SK-MEL-5 (cell line): ENCODE data around the gene EHMT1. TPM values are rescaled to one million over a fixed set of nuclear protein-coding genes. Genes with fewer than 3 reads are reported as not detected.
"Not testable (repeated sequence)": the region's sequence is repeated elsewhere in the genome, so short reads cannot be mapped to it uniquely, and the experiment has no call there.

ENCODE experiments used
- DNase-seq: peaks from one replicate; pipeline ENCODE4 v3.0.0-alpha.2; 2016; ENCODE audit warnings: low read depth, low spot score
- in situ Hi-C: cut with HindIII; loops from 2 replicates; pipeline ENCODE4 v1.10.0; 2016; ENCODE audit warnings: low sequenced_read_pairs, high pct_unique_total_duplicates, low pct_unique_long_range_greater_than_20kb
- total RNA-seq: library from RNA; depleted of rRNA; stranded (reverse); fragments of >200 nt; shearing (Covaris generic); gene quantifications from 2 replicates; pipeline ENCODE4 v1.2.3, GENCODE V29; 2014

The EHMT1 gene
- total RNA-seq, 1 experiment from 2014 or later: 18.5 TPM

DNA sequence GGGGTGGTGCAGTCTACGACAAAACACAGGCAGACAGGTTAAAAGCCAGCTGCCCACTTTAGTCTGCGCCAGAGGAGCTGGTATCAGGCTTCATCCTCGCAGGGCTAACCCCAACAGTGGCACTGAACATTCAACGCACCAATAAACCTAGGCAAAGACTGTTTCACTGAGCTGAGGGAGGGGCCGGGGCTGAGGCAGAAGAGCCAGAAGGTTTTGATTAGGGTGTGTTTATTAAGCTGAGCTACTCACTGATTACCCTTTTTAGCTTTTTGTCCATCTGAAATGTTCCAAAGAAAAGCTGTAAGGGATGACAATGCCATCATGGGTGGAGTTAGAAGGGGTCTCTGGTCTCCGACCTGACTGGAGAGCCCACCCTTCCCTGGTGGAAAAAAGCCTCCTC lies 29.9 kb upstream of the EHMT1 start:
- no peak for DNase-seq
- in situ Hi-C loops: no loop called here

DNA sequence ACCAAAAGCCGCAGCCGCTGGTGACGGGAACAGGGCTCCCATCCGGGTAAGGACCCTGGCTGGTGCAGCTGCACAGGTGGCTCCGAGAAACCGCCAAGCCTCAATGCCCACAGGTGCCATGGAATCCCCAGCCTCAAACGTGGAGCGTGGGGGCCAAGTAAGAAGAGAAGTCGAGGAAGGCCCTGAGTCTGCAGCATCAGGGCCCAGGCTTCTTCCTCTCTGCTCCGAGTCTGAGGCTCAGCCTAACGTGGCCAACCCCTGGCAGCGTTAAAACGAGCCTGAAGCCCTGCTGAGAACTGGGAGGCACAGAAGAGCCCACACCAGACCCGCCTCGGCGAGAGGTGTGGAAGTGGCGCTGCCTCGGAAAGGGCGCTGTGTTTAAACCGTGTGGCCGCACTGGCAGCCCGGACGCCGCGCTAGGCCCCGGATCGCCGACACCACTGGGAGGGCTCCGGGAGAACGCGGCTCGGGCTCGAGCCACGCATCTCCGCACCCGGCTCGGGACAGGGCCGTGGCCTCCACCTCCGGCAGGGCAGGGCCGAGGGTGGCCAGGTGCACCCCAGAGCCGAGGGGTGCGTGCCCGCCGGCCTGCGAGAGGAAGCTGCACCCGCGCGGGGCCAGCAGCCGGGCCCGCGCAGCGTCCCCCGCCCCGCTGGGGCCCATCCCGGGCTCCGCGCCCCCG lies 29.2 kb upstream of the EHMT1 start:
- no peak for DNase-seq
- in situ Hi-C loops: no loop called here

DNA sequence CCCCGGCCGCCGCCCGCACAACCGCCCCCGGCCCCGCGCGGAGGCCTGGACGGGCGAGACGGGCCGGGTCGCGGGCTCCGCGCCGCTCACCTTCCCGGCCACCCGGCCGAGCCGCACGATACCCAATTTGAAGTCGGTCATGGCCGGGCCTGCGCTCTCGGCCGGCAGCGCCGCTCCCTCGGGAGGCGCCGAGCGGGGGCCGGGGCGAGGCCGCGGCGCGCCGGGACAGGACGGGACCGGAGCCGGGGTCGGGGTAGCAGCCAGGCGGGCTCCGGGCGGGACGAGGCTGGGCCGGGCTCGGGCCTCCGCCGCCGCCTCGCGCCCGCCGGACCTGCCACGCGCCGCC lies 28.7 kb upstream of the EHMT1 start:
- in situ Hi-C loops: no loop called here
- no peak for DNase-seq

DNA sequence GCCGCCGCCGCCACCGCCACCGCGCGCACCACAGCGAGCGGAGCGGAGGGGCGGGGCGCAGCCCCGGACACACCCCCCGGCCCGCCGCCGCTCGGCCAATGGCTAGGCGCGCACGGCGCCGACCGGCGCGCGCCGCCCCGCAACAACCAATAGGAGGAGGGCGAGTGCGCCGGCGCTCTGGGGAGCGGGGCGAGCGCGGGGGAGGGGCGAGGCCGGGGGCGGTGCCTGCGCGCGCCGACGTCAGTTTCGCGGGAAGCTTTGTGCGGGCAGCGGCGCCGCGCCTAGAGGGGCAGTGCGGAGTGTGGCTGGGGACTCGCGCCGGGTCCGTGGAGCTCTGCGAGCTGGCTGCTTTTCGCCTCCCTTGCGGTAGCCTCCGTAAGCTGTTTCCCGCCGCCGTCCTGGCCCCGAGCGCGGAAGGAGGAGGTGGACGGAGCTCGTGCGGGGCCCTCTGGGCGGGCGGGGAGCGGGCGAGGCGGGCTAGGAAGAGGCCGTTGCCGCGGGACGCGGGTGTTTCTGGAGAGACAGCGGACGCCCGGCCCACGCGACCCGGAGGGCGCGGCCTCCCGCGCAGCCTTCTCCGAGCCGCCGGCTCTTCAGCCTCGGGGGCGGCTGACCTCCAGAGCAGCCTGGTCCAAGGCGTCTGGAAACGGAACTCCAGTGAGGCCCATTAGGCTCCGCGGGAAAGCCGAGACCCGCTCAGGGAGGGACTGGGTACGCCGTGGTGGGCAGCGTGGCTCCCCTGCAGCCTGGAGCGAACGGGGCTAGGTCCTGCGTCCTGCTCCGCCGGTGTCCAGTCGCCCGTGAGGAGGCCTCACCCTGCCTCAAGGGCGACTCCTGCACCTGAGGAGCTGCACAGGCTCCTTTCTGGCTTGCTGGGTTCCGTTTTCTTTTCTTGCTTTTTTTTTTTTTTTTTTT lies 28.1 kb upstream of the EHMT1 start, which contains the start of gene ZMYND19:
Gene ZMYND19 (minus strand): TSS at position 44 of the 915 bp plus-strand sequence. CDS start 249 bp downstream, outside the sequence.
- peak; percentile 86 for DNase-seq
- in situ Hi-C loops: no loop called here

DNA sequence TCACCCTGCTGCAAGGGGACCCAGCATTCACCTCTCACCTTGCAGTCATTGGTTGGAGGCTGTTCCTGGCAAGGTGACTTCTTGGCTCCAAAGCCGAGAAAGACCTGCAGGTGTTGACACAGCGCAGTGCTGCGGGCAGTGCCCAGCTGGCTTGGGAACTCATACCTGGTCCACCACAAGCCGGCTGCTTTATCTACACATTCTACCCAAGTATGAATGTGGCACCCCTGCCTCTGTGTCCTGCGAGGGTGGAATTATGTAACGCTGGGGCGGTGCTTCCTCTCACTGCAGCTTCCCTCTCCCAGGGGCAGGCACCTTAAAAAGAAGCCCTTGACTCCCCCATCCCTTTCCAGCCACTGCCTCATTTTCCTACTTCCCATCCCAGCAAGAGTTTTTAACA lies 26.0 kb upstream of the EHMT1 start:
- DNase-seq: no peak
- in situ Hi-C loops: no loop called here

DNA sequence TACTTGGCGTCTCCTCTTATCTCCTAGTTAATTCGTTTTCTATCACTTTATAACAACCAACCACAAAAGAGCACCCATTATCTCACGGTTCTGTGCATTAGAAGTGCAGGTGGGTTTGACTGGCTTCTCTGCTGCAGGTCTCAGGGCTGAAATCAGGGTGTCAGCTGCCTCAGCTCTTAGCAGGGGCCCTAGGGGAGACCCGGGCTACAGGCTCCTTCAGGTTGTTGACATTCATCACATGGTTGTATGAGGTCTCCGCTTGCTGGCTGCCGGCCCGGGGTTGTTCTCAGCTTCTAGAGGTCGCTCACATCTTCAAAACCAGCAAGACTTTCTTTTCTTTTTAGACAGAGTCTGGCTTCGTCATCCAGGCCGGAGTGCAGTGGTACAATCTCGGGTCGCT lies 25.6 kb upstream of the EHMT1 start:
- no peak for DNase-seq
- in situ Hi-C loops: no loop called here

DNA sequence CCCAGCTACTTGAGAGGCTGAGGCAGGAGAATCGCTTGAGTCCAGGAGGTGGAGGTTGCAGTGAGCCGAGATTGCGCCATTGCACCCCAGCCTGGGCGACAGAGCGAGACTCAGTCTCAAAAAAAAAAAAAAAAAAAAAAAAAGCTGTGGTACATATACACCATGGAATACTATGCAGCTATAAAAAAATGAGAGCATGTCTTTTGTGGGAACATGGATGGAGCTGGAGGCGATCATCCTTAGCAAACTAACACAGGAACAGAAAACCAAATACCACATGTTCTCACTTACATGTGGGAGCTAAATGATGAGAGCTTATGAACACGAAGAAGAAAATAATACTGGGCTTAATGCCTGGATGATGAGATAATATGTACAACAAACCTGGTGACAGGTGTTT lies 22.2 kb upstream of the EHMT1 start:
- DNase-seq, in situ Hi-C loops: not testable (repeated sequence)

DNA sequence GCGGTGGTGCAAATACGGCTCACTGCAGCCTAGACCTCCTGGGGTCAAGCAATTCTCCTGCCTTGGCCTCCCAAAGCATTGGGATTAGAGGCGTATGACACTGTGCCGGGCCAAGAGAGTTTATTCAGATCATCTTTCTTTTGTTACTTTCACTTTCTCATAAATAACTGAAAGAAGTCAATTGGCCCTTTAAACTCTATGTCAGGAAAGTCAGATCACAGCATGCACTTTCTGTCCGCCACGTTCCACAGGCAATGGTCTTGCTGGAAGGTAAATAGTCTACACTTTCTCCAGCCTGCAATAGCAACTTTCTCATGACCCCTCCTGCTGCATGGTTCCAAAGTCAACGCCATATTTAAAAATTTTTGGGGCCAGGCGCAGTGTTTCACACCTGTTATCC lies 19.9 kb upstream of the EHMT1 start:
- in situ Hi-C loops: no loop called here
- DNase-seq: no peak

DNA sequence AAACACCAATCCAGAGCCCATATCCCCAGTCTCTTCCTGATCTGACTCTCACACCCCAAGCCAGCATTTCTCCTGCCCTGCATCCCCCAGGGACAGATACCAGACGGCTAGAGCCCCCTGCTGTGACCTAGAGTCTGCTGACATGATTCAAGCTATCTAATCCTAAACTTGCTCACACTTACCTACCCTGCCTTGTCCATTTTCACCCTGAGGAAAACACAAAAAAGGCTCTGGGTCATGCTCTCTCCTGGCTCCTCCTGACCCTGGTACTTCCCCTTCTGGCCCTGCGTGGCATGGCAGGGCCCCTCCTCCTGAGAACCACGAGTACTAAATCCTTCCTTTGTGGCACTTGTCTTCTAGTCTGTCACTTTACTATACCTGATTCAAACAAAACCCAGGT lies 16.1 kb upstream of the EHMT1 start:
- in situ Hi-C loops: no loop called here
- no peak for DNase-seq

DNA sequence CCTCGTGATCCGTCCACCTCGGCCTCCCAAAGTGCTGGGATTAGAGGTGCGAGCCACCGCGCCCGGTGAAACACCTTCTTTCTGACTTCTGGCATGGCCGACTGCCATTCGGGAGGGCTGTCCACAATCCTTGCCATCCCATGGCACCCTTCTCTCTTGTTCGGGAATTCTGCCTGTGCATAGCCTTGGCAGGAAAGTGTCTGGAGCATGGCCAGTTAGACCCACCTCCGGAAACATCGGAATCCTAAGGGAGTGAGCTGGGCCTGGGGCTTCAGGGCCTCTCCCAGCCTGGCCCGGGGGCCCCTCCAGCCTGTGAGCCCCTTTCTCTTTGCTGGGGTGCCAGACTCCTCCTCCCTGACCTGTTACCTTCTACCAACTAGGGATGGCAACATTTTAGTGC lies 14.9 kb upstream of the EHMT1 start:
- no peak for DNase-seq
- in situ Hi-C loops: no loop called here

DNA sequence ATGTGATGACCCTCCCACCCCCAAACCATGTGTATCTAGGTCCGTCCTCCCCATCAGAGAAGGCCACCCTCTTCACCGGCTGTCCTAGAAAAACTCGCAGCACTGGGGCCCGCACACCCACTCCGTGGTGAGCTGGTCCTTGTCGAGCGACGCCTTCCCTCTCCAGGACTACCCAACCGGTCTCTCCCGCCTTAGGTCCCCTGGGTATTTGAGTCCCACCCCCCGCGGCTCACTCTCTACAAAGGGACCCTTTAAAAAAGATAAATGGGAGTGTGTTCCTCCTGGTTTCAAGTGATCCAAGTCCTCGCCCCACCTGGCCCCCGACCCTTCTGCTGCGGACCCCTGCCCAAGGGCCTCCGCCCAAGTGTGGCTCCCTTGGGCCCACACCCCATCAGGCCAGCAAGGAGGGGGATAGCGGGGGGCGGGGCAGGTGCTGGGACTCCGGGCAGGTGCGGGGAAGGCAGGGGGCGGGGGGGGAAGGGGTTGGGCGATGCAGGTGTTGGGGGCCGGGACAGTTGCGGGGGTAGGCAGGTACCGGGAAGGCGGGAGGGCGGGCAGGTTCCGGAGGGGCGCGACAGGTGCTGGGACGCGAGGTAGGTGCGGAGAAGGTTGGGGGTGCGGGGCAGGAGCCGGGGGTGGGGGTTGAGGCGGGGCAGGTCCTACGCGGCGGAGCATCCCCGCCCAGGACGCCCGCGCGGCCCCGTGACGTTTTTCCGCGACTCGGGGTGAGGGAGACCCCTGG lies 14.3 kb upstream of the EHMT1 start:
- no peak for DNase-seq

DNA sequence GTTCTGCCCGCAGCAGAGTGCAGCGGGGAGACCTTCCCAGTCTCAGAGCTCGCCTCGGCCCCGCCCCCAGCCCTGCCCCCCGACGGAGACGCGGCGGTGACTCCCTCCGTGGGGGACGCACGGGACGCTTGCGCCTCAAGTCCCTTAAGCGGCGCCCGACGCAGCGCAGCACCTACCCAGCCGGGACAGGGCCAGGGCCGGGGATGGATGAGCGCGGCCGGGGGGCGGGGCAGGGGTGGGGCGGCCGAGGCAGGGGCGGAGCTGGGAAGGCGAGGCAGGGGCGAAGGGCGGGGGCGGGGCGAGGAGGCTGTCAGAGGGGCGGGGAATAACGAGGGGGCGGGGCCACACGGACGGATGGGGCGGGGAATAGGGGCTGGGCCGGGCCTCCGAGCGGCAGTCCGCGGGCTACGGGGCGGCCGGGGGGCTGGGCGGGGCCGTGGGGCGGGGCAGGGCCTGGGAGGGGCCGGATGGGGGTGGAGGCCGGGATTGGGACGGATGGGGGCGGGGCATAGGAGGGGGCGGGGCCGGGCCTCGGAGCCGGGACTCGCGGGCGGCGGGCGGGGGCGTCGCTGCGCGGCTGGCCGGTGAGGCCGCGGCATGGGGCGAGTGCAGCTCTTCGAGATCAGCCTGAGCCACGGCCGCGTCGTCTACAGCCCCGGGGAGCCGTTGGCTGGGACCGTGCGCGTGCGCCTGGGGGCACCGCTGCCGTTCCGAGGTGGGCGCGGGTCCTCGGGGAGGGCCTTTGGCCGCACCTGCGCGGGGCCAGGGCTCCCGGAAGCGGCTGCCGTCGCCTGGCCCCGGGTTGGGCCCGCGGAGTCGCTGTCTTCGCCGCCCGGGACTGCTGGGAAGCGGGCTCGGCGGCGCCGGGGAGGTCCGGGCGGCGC lies 13.4 kb upstream of the EHMT1 start, which contains the start of gene ARRDC1:
Gene ARRDC1 (plus strand): TSS at position 566 of the 884 bp plus-strand sequence. CDS start 32 bp downstream, at position 598.
- in situ Hi-C loops: no loop called here
- peak; percentile 82 for DNase-seq

More for the DNA sequence above, 14.3 kb upstream of the EHMT1 start:
- in situ Hi-C loops: no loop called here

DNA sequence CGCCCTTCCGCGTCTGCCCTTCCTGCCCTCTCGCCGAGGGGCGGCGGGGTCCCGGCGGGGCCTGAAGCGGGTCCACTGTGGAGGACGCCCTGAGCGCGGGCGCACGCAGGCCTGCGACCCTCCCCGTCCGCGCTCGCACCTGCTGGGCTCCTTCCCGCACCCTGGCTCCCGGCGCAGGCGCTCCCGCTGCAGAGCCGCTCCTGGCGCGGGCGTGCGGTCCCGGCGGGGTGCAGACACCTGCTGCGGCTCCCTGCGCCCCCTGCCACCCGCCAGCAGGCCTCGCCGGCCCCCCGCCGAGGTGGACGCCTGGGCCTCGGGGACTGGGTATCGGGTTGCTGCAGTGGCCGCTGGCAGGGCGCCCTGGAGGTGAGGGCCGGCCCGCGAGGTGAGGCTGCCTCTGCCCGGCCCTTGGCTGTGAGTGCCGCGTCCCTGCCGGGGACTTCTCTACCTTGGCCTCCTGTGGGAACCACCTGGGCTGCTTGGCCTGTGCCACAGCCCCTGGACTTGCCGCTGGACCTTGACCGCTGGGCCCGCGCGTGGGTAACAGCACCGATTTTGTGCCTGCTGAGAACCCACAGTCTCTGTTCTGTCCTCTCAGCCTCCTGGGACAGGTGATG lies 12.7 kb upstream of the EHMT1 start:
- DNase-seq: no peak

DNA sequence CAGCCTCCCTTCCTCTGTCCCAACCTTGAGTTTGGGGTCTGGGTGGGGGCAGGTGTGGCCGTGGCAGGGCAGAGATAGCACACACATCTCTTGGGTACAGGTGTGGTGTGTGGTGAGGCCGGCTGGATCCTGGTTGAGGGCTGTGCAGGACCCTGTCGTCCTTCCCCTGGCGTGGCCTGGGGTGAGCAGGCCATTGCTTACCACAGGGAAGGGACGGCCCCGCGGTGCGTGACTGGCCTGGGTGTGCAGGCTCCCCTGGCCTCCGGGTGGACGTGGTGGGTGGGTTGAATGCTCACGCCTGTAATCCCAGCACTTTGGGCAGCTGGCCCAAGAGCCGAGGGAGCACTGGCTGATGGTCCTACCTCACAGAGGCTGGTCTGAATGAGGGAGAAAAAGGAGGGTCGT lies 12.1 kb upstream of the EHMT1 start:
- no peak for DNase-seq
- in situ Hi-C loops: no loop called here

More for the DNA sequence above, 12.7 kb upstream of the EHMT1 start:
- in situ Hi-C loops: no loop called here

DNA sequence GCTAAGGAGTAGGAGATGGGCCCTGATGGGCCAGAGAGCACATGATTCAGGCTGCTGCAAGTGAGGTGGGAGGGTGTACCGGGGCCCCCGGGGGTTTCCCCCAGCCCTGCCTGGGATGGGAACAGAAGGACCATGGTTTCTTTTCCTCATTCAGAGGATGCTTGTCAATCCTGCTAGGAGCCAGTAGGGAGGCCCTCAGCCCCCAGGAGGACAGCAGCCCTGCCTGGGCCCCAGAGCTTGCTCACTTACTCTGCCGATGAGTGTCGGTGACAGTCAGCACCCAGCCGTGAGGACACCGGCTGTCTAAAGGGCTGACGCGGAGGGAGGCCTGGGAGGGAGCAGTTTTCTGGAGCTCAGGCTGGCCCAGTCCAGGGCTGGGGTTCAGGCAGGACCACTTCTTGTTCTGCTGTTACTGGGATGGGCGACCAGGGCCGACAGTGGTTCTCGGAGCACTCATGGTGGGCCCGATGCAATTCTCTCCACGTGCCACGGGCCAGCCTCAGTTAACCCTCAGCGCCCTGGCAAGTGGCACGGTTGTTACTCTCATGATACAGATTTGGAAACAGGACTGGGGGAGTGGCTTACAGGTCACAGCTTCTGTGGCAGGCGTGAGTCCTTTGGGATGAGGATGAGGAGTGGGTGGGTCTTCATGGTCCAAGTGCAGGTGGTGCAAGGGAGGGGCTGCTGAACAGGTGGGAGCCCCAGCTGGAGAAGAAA lies 11.5 kb upstream of the EHMT1 start:
- in situ Hi-C loops: no loop called here
- DNase-seq: no peak

DNA sequence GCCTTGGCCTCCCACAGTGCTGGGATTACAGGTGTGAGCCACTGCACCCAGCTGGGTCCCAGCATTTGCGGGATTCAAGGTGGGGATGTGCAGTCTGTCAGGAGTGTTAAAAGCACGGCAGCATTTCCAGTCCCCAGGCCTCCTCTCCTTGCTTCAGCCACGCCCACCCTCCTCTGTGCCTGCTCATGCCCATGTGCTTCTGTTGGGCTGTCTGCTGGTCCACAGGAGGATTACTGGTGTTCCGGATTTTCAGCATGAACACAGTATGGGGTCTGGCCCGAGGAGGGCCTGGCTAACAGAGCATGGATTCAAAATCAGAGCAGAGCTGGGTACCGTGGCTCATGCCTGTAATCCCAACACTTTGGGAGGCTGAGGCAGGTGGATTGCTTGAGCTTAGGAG lies 7.9 kb upstream of the EHMT1 start:
- in situ Hi-C loops: no loop called here
- DNase-seq: no peak
